H9 (cell line): ENCODE measurements around the gene PLCL1. TPM values are rescaled to one million over a fixed set of nuclear protein-coding genes. Genes with fewer than 3 reads are reported as not detected.

ENCODE experiments used
- DNase-seq: peaks from one replicate; pipeline ENCODE4 v3.0.0-alpha.2; 2017
- H2AFZ ChIP-seq: one replicate; pipeline ENCODE4 v1.6.1; 2013; ENCODE audit warnings: mild to moderate bottlenecking, low read length, control low read depth, moderate library complexity
- H2AK5ac ChIP-seq: 2 replicates; pipeline ENCODE4 v1.6.1; 2013; ENCODE audit warnings: low read length, control low read depth, mixed read lengths; ENCODE audit not compliant: insufficient read length
- H2BK120ac ChIP-seq: one replicate; pipeline ENCODE4 v1.6.1; 2013; ENCODE audit warnings: low read depth, mild to moderate bottlenecking, low read length, control low read depth, inconsistent platforms; ENCODE audit not compliant: poor library complexity, severe bottlenecking
- H2BK12ac ChIP-seq: 2 replicates; pipeline ENCODE4 v1.6.1; 2013; ENCODE audit warnings: low read length, control low read depth, mixed read lengths, low read depth; ENCODE audit not compliant: insufficient read length
- H2BK15ac ChIP-seq: 2 replicates; pipeline ENCODE4 v1.6.1; 2013; ENCODE audit warnings: low read depth, low read length, control low read depth
- H2BK20ac ChIP-seq: one replicate; pipeline ENCODE4 v1.6.1; 2013; ENCODE audit warnings: low read depth, mild to moderate bottlenecking, low read length, control low read depth, inconsistent platforms; ENCODE audit not compliant: poor library complexity, severe bottlenecking
- H2BK5ac ChIP-seq: 2 replicates; pipeline ENCODE4 v1.6.1; 2013; ENCODE audit warnings: low read length, control low read depth, mixed read lengths; ENCODE audit not compliant: insufficient read length
- H3K14ac ChIP-seq: 2 replicates; pipeline ENCODE4 v1.6.1; 2013; ENCODE audit warnings: low read length, control low read depth; ENCODE audit not compliant: insufficient read depth
- H3K18ac ChIP-seq: 2 replicates; pipeline ENCODE4 v1.6.1; 2013; ENCODE audit warnings: low read depth, mild to moderate bottlenecking, mixed read lengths, low read length, control low read depth; ENCODE audit not compliant: insufficient read length
- H3K23ac ChIP-seq: 2 replicates; pipeline ENCODE4 v1.6.1; 2013; ENCODE audit warnings: low read length, control low read depth, mixed read lengths, low read depth; ENCODE audit not compliant: insufficient read length
- H3K23me2 ChIP-seq: 2 replicates; pipeline ENCODE4 v1.6.1; 2013; ENCODE audit warnings: low read depth, mild to moderate bottlenecking, mixed read lengths, low read length, control low read depth; ENCODE audit not compliant: insufficient read length, poor library complexity, severe bottlenecking
- H3K27ac ChIP-seq: 2 replicates; pipeline ENCODE4 v1.5.1; 2013; ENCODE audit warnings: low read length, control low read depth, mixed read lengths, low read depth; ENCODE audit not compliant: insufficient read length
- H3K27me3 ChIP-seq: 2 replicates; pipeline ENCODE4 v1.6.1; 2013; ENCODE audit warnings: low read length, control low read depth, inconsistent platforms; ENCODE audit not compliant: insufficient read depth
- H3K4ac ChIP-seq: 2 replicates; pipeline ENCODE4 v1.6.1; 2013; ENCODE audit warnings: low read depth, mild to moderate bottlenecking, control low read depth, inconsistent platforms, low read length, moderate library complexity
- H3K4me1 ChIP-seq: 2 replicates; pipeline ENCODE4 v1.6.1; 2013; ENCODE audit warnings: low read length, control low read depth, inconsistent platforms; ENCODE audit not compliant: insufficient read depth
- H3K4me2 ChIP-seq: 2 replicates; pipeline ENCODE4 v1.6.1; 2013; ENCODE audit warnings: low read length, control low read depth, mixed read lengths; ENCODE audit not compliant: insufficient read length, insufficient read depth
- H3K56ac ChIP-seq: 2 replicates; pipeline ENCODE4 v1.6.1; 2013; ENCODE audit warnings: low read depth, mild to moderate bottlenecking, mixed read lengths, low read length, control low read depth; ENCODE audit not compliant: insufficient read length
- H3K79me1 ChIP-seq: 2 replicates; pipeline ENCODE4 v1.6.1; 2013; ENCODE audit warnings: low read depth, mild to moderate bottlenecking, moderate library complexity, low read length, control low read depth, inconsistent platforms; ENCODE audit not compliant: insufficient read depth, poor library complexity, severe bottlenecking
- H3K79me2 ChIP-seq: 2 replicates; pipeline ENCODE4 v1.6.1; 2013; ENCODE audit warnings: low read length, control low read depth, inconsistent platforms; ENCODE audit not compliant: insufficient read depth
- H3K9ac ChIP-seq: 2 replicates; pipeline ENCODE4 v1.6.1; 2013; ENCODE audit warnings: low read length, control low read depth, mixed read lengths; ENCODE audit not compliant: insufficient read length; ENCODE audit errors: extremely low read depth
- H3K9me3 ChIP-seq: one replicate; pipeline ENCODE4 v1.6.1; 2013; ENCODE audit warnings: low read depth, low read length, inconsistent platforms; ENCODE audit not compliant: control insufficient read depth
- H3T11ph ChIP-seq: one replicate; pipeline ENCODE4 v1.6.1; 2013; ENCODE audit warnings: mild to moderate bottlenecking, low read length, control low read depth, inconsistent platforms
- H4K20me1 ChIP-seq: one replicate; pipeline ENCODE4 v1.6.1; 2013; ENCODE audit not compliant: control insufficient read depth, insufficient read length, insufficient read depth
- H4K5ac ChIP-seq: 2 replicates; pipeline ENCODE4 v1.6.1; 2013; ENCODE audit warnings: low read depth, mild to moderate bottlenecking, mixed read lengths, low read length, control low read depth; ENCODE audit not compliant: insufficient read length
- H4K8ac ChIP-seq: replicated peaks from 2 replicates; pipeline ENCODE4 v1.6.1; 2013; ENCODE audit warnings: low read length, control low read depth, mixed read lengths, low read depth; ENCODE audit not compliant: insufficient read length
- H4K91ac ChIP-seq: 2 replicates; pipeline ENCODE4 v1.6.1; 2013; ENCODE audit warnings: low read depth, mild to moderate bottlenecking, moderate library complexity, mixed read lengths, low read length, control low read depth; ENCODE audit not compliant: insufficient read length
- H3K27ac Mint-ChIP-seq, 3 experiments: 2 replicates in 2 of 3; 3 replicates in 1 of 3; pipeline ENCODE4 v1.8.0; 2020 to 2021; ENCODE audit warnings: mixed read lengths in 3 of 3, mild to moderate bottlenecking in 1 of 3, moderate library complexity in 1 of 3
- H3K27me3 Mint-ChIP-seq: 2 replicates; pipeline ENCODE4 v1.8.0; 2021; ENCODE audit warnings: low read depth, mild to moderate bottlenecking, moderate library complexity, mixed read lengths
- H3K36me3 Mint-ChIP-seq, 3 experiments: 2 replicates in 2 of 3; 3 replicates in 1 of 3; pipeline ENCODE4 v1.8.0; 2020 to 2021; ENCODE audit warnings: low read depth in 3 of 3, mixed read lengths in 3 of 3; ENCODE audit not compliant: insufficient read depth in 1 of 3
- H3K4me1 Mint-ChIP-seq, 2 experiments: 2 replicates each; pipeline ENCODE4 v1.8.0; 2020; ENCODE audit warnings: mixed read lengths in 2 of 2
- H3K4me3 Mint-ChIP-seq, 2 experiments: 2 replicates in 1 of 2; 3 replicates in 1 of 2; pipeline ENCODE4 v1.8.0; 2020 to 2021; ENCODE audit warnings: mild to moderate bottlenecking in 2 of 2, mixed read lengths in 2 of 2, moderate library complexity in 1 of 2
- H3K9me3 Mint-ChIP-seq, 2 experiments: 2 replicates in 1 of 2; 3 replicates in 1 of 2; pipeline ENCODE4 v1.8.0; 2020; ENCODE audit warnings: mild to moderate bottlenecking in 2 of 2, mixed read lengths in 2 of 2, moderate library complexity in 1 of 2
- WGBS: extraction: QIAGEN DNeasy Blood & Tissue Kit; methylation state at CpG from one replicate; pipeline ENCODE4 v1.1.7; 2013; ENCODE audit warnings: missing lambda C conversion rate, low lambda C conversion rate, mixed read lengths; ENCODE audit not compliant: insufficient read length; ENCODE audit errors: extremely low coverage; 5-methylcytosine and 5-hydroxymethylcytosine counted together
- total RNA-seq: library from RNA; stranded (reverse); gene quantifications from 2 replicates; pipeline ENCODE4 v1.2.1, GENCODE V29; 2021
- TF ChIP-seq, protein P1 (sequence below): fragments of 200-600 bp; sonication (generic); conservative IDR thresholded peaks from 3 replicates; pipeline ENCODE4 v1.8.0; 2021; ENCODE audit warnings: antibody characterized with exemption, mild to moderate bottlenecking

PLCL1 gene
- total RNA-seq, 1 experiment from 2014 or later, result 0.04 TPM

- Histone ChIP-seq H3K56ac (no peak overlapping the region), H2BK12ac (no peak overlapping the region), H4K8ac (no peak overlapping the region), H2BK15ac (no peak overlapping the region), H3K23ac (no peak overlapping the region), H4K5ac (no peak overlapping the region), H2AK5ac (no peak overlapping the region), H3K4ac (no peak overlapping the region), H2BK5ac (no peak overlapping the region), H3K4me1 (no peaks in the 10 kb centered on the region), H4K91ac (no peak overlapping the region), H3K4me2 (no peak overlapping the region), H2AFZ (no peak overlapping the region), H3K79me2 (no peaks in the 10 kb centered on the region), H2BK20ac (no peak overlapping the region), H3K79me1 (no peaks in the 10 kb centered on the region), H3K9me3 (no peaks in the 10 kb centered on the region), H3K18ac (no peak overlapping the region), H3T11ph (no peak overlapping the region), H3K14ac (no peak overlapping the region), H3K9ac (no peak overlapping the region), H3K27me3 (no peaks in the 10 kb centered on the region), H2BK120ac (no peak overlapping the region), H3K23me2 (no peaks in the 10 kb centered on the region), H3K27ac (no peak overlapping the region), H4K20me1 (no peaks in the 10 kb centered on the region)
- WGBS, result no CpG with 5 or more reads among the region's 4 CpGs
- Mint-ChIP-seq H3K9me3 (no peaks in the 10 kb centered on the region), H3K4me3 (no peak overlapping the region), H3K27me3 (no peaks in the 10 kb centered on the region), H3K4me1 (no peaks in the 10 kb centered on the region), H3K27ac (no peak overlapping the region), H3K36me3 (no peaks in the 10 kb centered on the region)
- TF ChIP-seq, protein P1, sequence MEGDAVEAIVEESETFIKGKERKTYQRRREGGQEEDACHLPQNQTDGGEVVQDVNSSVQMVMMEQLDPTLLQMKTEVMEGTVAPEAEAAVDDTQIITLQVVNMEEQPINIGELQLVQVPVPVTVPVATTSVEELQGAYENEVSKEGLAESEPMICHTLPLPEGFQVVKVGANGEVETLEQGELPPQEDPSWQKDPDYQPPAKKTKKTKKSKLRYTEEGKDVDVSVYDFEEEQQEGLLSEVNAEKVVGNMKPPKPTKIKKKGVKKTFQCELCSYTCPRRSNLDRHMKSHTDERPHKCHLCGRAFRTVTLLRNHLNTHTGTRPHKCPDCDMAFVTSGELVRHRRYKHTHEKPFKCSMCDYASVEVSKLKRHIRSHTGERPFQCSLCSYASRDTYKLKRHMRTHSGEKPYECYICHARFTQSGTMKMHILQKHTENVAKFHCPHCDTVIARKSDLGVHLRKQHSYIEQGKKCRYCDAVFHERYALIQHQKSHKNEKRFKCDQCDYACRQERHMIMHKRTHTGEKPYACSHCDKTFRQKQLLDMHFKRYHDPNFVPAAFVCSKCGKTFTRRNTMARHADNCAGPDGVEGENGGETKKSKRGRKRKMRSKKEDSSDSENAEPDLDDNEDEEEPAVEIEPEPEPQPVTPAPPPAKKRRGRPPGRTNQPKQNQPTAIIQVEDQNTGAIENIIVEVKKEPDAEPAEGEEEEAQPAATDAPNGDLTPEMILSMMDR, result peak; percentile 91
- DNase-seq, result no peak
Measured at GRCh38 chr2:197777823-197778407, 26.5 kb upstream of the PLCL1 start.
